Measurements from ENCODE around the gene LRRN2.

The LRRN2 gene

DNA sequence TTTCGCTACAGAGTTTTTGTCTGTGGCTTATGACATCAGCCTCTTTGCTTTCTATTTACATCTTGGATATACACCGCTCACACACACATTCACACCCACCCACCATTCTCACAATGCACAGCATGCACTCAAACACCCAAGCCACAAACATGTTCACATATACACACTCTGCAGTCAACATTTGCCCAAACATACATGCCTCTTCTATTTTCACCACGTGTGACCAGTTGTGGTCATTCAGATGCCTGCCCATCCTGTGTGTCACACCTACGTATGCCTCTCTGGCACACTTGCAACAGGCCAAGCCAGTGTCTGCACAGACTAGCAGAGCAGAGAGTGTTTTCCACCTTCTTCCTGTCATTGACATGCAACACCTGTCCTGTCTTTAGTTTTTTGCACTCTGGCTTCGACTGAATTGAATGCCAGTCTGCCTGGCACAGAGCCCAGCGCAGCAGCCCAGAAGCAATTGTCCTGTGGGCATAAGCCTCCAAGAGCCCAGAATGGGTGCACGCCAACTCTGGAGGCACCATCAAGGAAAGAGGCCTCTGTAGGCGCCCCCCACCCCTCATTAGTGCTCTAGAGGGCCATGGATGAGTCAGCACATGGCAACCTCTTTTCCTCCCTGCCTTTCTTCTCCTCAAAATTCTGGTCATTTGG, 37.7 kb upstream of the LRRN2 start:
- no peak for ATAC-seq (ENCODE audit: low read depth)

DNA sequence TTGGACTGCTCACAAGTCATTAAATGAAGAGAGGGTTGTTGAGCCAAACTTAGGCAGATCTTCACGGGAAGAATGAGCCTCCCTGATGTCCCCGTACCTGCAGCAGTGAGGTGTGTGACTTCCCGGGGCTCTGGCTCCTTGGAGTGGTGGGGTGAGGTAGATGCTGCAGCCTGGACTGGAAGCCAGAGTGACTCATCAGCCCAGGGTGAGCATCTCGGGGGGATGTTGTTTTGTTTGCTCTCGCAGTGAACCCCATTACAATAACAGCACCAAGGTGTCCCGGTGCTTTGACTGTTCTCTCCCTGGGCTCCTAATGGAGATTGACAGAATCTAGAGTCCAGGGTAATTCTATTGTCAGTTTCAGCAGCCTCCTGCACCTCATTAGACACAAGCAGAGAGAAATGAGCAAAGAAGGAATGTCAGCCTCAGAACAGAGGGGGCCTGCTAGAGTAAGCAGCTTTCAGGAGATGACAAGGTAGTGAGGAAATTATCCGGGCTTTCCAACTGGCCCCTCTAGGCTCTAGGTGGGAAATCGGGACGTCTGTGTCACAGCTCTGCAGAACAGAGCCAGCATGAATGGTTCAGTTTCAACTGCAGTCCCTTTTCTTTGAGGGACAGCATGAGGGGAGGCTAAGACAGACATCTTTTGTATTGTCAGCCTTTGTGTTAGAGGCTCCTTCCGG, 36.0 kb upstream of the LRRN2 start:
- Mint-ChIP-seq H3K27ac (no peak overlapping the region), H3K9me3 (peaks cover 1% of the 10 kb centered on the region), H3K36me3 (peaks cover 1% of the 10 kb centered on the region), H3K4me3 (no peak overlapping the region), H3K4me1 (no peaks in the 10 kb centered on the region), H3K27me3 (peaks cover 9% of the 10 kb centered on the region)
- ATAC-seq (ENCODE audit: low read depth) (no peak), DNase-seq (ENCODE audit: low spot score in 2 of 2) (no peak)

More for the DNA sequence above, 37.7 kb upstream of the LRRN2 start:
- H3K9me3 Mint-ChIP-seq: peaks cover 1% of the 10 kb centered on the region
- H3K4me1 Mint-ChIP-seq: no peaks in the 10 kb centered on the region
- H3K4me3 Mint-ChIP-seq: no peak overlapping the region
- DNase-seq (ENCODE audit: low spot score in 2 of 2): no peak
- peaks cover 10% of the 10 kb centered on the region for H3K27me3 Mint-ChIP-seq
- H3K27ac Mint-ChIP-seq: no peak overlapping the region
- peaks cover 1% of the 10 kb centered on the region for H3K36me3 Mint-ChIP-seq

DNA sequence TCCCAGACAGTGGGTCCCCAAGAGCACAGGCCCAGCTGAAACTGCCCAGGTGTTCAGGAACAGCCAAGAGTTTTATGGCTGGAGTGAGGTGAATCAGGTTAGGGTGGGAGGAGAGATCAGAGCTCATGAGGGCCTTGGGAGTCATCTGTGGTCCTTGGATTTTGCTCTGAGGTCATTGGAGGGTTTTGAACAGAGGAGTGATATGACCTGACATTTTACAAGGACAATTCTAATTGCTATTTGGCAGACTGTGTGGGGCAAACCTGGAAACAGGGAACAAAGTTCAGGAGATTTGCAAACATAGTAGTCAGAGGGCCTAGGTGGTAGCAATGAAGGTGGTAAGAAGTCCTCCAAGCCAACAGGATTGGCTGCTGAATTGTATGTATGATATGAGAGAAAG, 31.1 kb upstream of the LRRN2 start:
- Mint-ChIP-seq H3K27me3 (peaks cover 2% of the 10 kb centered on the region), H3K4me1 (peaks cover 33% of the 10 kb centered on the region), H3K27ac (no peak overlapping the region), H3K36me3 (peaks cover 1% of the 10 kb centered on the region), H3K9me3 (peaks cover 1% of the 10 kb centered on the region), H3K4me3 (no peak overlapping the region)
- ATAC-seq (ENCODE audit: low read depth) (no peak), DNase-seq (ENCODE audit: low spot score in 2 of 2) (no peak)

DNA sequence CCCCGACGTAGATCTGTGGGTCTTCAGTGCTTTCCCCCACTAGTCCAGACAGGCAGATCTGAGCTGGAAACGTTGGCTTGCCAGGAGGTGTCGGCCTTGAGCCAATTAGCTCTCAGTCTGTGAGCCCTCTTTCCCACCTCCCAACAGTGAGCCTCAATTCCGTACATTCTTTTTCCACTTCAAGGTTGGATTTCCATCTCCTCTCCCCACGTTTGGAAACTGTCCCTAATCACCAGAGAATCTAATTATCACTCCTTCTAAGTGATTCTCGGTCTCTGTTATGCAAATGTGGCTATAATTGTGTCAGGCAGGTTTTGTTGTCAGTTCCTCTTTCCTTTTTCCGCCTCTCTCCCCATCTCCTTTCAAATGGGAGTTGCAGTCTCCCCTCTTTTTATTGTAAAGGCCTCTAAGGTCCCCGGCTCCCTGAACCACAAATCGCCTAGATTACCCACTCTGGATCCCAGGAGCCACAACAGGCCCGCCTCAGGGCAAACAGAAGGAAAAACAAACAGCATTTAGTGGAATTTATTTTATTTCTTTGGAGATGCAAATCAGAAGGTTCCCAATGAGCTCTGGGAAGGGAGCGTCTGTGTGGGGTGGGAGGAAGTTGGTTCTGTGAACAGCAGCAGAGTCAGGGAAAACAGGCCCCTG, 29.4 kb upstream of the LRRN2 start:
- peaks cover under 1% of the 10 kb centered on the region for H3K9me3 Mint-ChIP-seq
- H3K27me3 Mint-ChIP-seq: peaks cover 7% of the 10 kb centered on the region
- peak in 1 of 2 donors; percentile 12 for DNase-seq (ENCODE audit: low spot score in 2 of 2)
- peaks cover 33% of the 10 kb centered on the region for H3K4me1 Mint-ChIP-seq
- ATAC-seq (ENCODE audit: low read depth): peak; percentile 63
- peak overlapping the region; percentile 6 for H3K27ac Mint-ChIP-seq
- peaks cover under 1% of the 10 kb centered on the region for H3K36me3 Mint-ChIP-seq
- peak overlapping the region; percentile 77 for H3K4me3 Mint-ChIP-seq

DNA sequence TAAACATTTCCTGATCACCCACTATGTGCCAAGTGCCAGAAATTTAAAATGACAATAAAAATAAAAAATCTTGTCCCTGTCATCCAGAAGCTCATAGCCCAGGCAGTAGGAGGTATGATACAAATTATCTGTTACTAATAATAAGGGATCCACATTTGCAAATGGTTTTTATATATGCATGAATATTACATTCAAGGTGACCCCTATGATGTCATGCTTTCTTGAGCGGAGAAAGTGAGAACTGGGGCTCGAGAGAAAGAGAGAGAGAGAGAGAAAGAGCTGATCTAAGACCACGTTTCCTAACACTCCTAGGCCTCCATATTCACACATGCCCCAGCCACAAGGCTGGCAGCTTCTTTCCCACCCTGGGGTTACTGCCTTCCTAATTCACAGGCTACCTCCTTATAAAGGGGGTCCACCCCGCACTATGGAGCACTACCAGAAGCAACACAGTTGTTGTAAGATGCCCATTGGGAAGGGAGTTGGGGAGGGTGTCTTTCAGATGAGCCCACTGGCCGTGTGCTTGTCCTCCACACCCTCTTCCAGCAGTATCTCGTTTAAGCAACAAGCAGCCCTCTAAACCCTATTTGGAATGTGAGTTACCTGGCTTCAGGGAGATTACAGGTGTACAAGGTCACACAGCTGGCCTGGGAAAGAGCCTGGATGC, 28.8 kb upstream of the LRRN2 start:
- H3K4me3 Mint-ChIP-seq: peak overlapping the region; percentile 77
- H3K27ac Mint-ChIP-seq: peak overlapping the region; percentile 6
- H3K36me3 Mint-ChIP-seq: no peaks in the 10 kb centered on the region
- ATAC-seq (ENCODE audit: low read depth) (no peak), DNase-seq (ENCODE audit: low spot score in 2 of 2) (no peak)
- H3K9me3 Mint-ChIP-seq: no peaks in the 10 kb centered on the region
- H3K4me1 Mint-ChIP-seq: peaks cover 33% of the 10 kb centered on the region
- peaks cover 6% of the 10 kb centered on the region for H3K27me3 Mint-ChIP-seq

DNA sequence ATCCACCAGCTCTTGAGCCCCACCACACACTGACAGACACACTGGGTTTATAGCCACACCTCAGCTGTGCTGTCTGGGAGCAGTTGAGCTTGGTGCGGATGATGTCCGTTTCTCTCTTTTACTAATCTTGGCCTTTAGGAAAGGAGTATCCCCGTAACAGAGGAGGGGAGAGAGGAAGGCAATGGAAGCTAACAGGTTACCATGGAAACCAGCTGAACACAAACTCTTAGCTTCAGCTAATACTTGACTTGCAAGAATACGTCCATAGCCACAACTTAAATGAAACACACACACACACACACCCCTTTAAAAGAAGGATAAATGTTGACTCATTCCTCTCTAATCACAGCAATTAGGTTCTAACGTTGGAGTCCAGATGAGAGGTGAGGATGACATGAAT, 28.0 kb upstream of the LRRN2 start:
- no peak overlapping the region for H3K27ac Mint-ChIP-seq
- H3K4me3 Mint-ChIP-seq: no peak overlapping the region
- no peak for DNase-seq (ENCODE audit: low spot score in 2 of 2)
- H3K9me3 Mint-ChIP-seq: no peaks in the 10 kb centered on the region
- peaks cover 33% of the 10 kb centered on the region for H3K4me1 Mint-ChIP-seq
- peaks cover 6% of the 10 kb centered on the region for H3K27me3 Mint-ChIP-seq
- ATAC-seq (ENCODE audit: low read depth): no peak
- H3K36me3 Mint-ChIP-seq: no peaks in the 10 kb centered on the region

DNA sequence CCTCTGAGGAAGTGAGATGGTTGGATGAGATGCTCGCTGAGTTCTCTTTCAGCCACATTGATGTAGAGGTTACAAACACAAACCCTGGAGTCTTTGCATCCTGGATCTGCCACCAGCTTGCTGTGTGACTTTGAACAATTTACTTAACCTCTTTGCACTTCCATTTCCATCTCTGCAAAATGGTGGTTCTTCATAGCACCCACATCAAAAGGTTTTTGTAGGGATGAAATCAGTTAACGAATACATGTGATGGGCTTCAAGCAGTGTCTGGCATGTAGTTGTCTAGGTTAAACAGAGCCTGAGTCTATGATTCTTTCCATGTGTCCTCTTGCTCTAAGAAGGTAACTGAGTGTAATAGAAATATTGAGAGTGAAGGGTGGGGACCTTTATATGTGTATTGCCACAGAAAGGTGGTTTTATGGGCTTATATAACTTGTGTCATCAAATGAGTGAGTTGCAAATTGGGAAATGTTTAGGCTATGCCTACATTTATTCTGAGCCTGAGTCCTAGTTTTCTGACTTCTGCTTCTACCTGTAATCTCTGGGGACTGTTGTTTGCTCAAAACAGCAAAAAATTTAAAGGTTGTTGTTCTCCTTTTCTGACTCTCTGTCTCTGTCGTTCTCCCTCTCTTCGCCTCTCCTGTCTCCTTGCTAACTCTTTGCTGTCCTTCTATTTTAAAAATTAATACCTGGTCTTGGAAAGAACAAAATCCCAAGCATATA, 27.3 kb upstream of the LRRN2 start:
- no peak overlapping the region for H3K27ac Mint-ChIP-seq
- no peaks in the 10 kb centered on the region for H3K36me3 Mint-ChIP-seq
- H3K4me3 Mint-ChIP-seq: no peak overlapping the region
- no peaks in the 10 kb centered on the region for H3K9me3 Mint-ChIP-seq
- ATAC-seq (ENCODE audit: low read depth) (peak; percentile 45), DNase-seq (ENCODE audit: low spot score in 2 of 2) (no peak)
- peaks cover 33% of the 10 kb centered on the region for H3K4me1 Mint-ChIP-seq
- peaks cover 8% of the 10 kb centered on the region for H3K27me3 Mint-ChIP-seq

DNA sequence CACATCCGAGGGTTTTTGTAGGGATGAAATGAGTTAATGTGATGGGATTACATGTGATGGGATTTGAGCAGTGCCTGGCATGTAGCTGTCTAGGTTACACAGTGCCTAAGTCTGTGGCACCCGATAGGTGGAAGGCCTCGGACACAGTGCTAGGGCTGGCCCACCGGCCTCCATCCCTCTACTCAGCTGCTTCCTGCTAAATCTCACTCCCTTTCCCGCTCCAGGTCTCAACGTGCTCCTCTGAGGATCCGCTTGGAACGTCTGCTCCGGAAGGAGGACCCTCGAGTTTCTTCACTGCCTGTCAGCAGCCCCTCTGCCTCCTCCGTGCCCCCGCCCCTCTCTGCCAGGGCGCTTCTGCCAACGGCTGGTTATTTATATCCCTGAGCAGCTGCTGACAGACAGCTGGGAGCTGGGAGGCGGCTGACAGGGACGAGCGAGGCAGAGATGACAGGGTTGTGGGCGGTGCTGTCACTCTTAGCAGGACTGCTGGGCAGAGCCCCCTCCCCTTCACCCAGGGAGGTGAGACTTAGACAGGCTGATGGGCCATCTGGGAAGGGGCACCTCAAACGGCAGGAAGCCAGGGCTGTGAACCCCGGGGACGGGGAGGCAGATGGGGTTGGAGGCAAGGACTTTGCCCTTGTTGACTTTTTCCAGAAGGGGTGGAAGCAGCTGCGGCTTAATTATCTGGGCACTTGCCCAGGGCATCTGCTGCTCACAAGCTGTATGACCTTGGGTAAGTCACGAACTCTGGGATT, 26.6 kb upstream of the LRRN2 start:
- peaks cover 33% of the 10 kb centered on the region for H3K4me1 Mint-ChIP-seq
- DNase-seq (ENCODE audit: low spot score in 2 of 2) (no peak), ATAC-seq (ENCODE audit: low read depth) (no peak)
- H3K4me3 Mint-ChIP-seq: peak overlapping the region; percentile 21
- peaks cover 10% of the 10 kb centered on the region for H3K27me3 Mint-ChIP-seq
- H3K27ac Mint-ChIP-seq: no peak overlapping the region
- H3K9me3 Mint-ChIP-seq: no peaks in the 10 kb centered on the region
- H3K36me3 Mint-ChIP-seq: no peaks in the 10 kb centered on the region

DNA sequence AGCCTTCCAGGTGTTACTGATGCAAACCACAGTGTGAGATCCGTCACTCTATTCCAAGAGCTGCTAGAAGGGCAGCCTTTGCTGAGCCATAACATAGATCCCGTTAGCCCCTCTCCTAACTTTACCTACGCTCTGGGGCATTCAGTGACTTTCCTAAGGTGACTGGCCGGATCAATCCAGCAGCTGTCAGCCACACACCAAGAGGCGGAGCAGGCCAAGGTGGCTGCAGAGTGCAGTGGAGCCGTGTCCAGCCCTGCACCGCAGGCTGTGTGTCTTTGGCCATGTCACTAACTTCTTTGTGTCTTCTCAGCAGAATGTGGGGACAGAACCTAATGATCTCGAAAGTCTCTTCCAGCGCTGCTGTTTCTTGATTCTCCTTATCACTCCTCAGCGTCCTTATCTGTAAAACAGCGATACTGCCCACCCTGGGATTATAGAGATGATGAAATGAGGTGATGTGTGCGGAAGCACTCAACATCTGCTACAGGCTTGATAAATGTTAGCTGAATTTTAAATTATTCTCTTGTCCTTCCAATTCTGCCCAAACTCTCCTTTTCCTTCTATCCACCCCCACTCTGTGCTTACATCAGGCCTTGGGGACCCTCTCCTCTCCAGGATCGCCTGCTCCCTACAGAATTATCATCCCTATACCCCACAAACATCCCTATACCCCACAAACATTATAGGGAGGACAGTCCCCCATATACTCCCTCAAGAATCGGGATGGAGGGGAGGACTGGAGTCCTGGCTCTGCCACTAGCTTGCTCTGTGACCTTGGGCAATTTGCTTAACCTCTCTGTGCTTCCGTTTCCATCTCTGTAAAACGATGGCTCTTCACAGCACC, 25.8 kb upstream of the LRRN2 start:
- H3K27me3 Mint-ChIP-seq: peaks cover 12% of the 10 kb centered on the region

DNA sequence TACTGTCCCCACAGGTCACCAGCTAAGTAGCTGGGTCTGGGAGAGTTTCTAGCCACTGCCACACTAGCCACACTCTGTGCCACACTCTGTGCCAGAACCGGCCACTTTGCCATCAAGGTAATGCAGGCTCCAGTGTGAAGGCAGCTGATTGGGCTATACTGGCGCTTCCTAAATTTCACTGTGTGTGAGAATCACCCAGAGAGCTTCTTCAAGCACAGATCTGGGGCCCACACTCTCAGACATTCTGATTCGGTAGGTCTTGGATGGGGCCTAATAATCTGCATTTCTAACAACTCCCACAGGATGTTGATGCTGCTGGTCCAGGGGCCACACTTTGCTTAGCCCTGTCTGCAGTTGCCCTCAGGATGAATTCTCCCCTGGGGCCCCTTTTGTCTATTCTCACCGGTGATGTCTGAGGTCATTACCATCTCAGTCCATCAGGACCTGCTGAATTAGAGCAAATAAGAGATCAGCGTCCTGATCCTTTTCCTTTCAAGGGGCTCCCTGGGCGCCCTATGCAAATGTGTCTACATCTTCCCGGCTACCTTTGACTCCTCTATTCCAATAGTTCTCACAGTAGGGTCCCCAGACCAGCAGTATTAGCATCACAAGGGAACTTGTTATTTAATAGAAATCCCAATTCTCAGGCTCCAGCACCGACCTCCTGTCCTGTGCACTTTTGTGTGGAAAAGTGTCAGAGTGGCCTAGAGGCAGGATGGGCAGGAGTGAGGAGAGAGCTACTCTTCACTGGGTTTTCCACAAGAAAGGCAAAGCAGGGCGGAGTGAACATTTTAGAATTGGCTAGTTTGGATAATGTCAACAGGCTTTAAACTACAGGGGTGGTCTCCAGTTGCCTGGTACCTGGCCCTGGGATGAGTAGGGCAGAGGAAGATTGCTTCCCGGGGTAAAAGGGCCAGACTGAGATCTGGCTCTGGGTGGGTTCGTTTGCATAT, 24.7 kb upstream of the LRRN2 start:
- no peaks in the 10 kb centered on the region for H3K36me3 Mint-ChIP-seq
- H3K27ac Mint-ChIP-seq: no peak overlapping the region
- DNase-seq (ENCODE audit: low spot score in 2 of 2) (no peak), ATAC-seq (ENCODE audit: low read depth) (no peak)
- peaks cover 17% of the 10 kb centered on the region for H3K27me3 Mint-ChIP-seq
- H3K4me1 Mint-ChIP-seq: peaks cover 35% of the 10 kb centered on the region
- no peak overlapping the region for H3K4me3 Mint-ChIP-seq
- no peaks in the 10 kb centered on the region for H3K9me3 Mint-ChIP-seq

More for the DNA sequence above, 25.8 kb upstream of the LRRN2 start:
- no peaks in the 10 kb centered on the region for H3K9me3 Mint-ChIP-seq
- DNase-seq (ENCODE audit: low spot score in 2 of 2) (no peak), ATAC-seq (ENCODE audit: low read depth) (no peak)
- no peak overlapping the region for H3K27ac Mint-ChIP-seq
- H3K36me3 Mint-ChIP-seq: no peaks in the 10 kb centered on the region
- no peak overlapping the region for H3K4me3 Mint-ChIP-seq
- peaks cover 35% of the 10 kb centered on the region for H3K4me1 Mint-ChIP-seq

DNA sequence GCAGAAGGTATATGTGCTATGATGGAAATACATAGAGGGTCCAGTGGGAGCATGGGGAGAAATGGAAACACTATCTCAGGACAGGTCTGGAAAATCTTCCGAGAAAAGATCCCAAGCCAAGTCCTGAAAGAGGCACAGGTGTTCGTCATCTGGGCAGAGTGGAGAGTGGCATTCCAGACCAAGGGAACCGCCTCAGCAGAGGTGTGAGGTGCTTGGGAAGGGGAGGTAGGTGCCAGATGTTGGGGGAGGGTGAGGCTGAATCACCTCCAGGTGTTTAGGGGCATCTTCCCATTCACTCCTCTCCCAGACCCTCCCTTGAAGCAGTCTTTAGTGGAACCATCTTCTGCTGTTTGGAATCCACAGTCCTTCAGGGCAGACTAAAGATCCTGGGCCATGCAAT, 23.5 kb upstream of the LRRN2 start:
- H3K36me3 Mint-ChIP-seq: no peaks in the 10 kb centered on the region
- ATAC-seq (ENCODE audit: low read depth) (no peak), DNase-seq (ENCODE audit: low spot score in 2 of 2) (no peak)
- H3K27me3 Mint-ChIP-seq: peaks cover 19% of the 10 kb centered on the region
- H3K4me1 Mint-ChIP-seq: peaks cover 27% of the 10 kb centered on the region
- no peak overlapping the region for H3K4me3 Mint-ChIP-seq
- H3K9me3 Mint-ChIP-seq: no peaks in the 10 kb centered on the region
- H3K27ac Mint-ChIP-seq: no peak overlapping the region
